Activated naive CD8-positive, alpha-beta T cell (primary cell): ENCODE results near the gene MCM9.
A peak's percentile ranks its signal among the peaks of the same experiment; 100 is the strongest.

Experiments used
- H3K27ac Mint-ChIP-seq: one replicate; pipeline ENCODE4 v1.8.0; 2021; ENCODE audit warnings: mixed read lengths
- H3K27me3 Mint-ChIP-seq: one replicate; pipeline ENCODE4 v1.8.0; 2021; ENCODE audit warnings: mixed read lengths
- H3K36me3 Mint-ChIP-seq: one replicate; pipeline ENCODE4 v1.8.0; 2021; ENCODE audit warnings: mixed read lengths
- H3K4me1 Mint-ChIP-seq: one replicate; pipeline ENCODE4 v1.8.0; 2021; ENCODE audit warnings: low read depth, mixed read lengths
- H3K4me3 Mint-ChIP-seq: one replicate; pipeline ENCODE4 v1.8.0; 2021; ENCODE audit warnings: mild to moderate bottlenecking, mixed read lengths
- H3K9me3 Mint-ChIP-seq: one replicate; pipeline ENCODE4 v1.8.0; 2021; ENCODE audit warnings: low read depth, mixed read lengths

MCM9 gene

DNA sequence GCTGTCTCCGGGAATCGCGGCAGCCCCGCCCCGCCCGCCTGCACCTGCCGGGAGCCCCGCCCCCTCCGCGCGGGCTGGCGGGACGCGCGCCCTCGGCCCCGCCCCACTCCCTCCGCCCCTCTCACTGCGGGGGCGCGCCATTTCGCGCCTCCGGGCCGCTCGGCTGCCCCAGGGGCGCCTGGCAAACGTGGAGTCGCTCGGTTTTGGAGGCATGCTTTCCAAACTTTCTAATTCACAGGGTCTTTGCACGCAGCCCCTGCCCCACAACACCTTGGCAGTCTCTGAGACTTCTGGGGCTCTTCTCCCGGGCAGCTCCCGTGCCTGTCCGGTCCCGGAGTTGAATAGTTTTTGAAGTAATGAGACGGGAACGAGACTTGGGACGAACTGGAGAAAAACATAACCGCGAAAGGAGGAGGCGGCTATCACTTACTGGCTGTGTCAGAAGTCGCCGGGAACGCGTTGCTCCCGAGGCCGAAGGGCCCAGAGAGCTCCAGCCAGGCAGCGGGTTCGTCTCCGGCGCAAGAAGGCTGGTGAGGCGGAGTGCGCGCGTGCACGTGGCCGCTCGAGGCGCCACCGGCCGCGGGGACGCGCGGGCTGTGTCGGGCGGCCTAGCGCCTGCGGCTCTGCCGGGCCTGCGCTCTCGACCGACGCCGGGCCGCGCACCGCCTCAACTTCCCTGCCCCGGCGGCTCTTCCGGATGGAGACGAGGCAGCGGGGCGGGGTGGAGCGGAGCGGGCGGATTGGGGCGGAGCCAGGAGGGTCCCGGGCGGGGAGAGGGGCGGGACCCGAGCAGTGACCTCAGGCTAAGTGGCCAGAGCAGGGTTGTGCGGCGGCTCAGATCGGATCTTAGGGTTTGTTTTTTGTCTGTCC is at the start of gene MCM9:
MCM9 (minus strand) TSS at position 699 of the 870 bp plus-strand sequence. CDS start 3,436 bp downstream, outside the sequence.
- Mint-ChIP-seq H3K4me1 (peaks cover 49% of the 10 kb centered on the region), H3K27me3 (no peaks in the 10 kb centered on the region), H3K9me3 (no peaks in the 10 kb centered on the region), H3K4me3 (peak within 1 kb of the TSS; percentile 91), H3K36me3 (peaks cover 28% of the 10 kb centered on the region), H3K27ac (peak within 1 kb of the TSS; percentile 90)

DNA sequence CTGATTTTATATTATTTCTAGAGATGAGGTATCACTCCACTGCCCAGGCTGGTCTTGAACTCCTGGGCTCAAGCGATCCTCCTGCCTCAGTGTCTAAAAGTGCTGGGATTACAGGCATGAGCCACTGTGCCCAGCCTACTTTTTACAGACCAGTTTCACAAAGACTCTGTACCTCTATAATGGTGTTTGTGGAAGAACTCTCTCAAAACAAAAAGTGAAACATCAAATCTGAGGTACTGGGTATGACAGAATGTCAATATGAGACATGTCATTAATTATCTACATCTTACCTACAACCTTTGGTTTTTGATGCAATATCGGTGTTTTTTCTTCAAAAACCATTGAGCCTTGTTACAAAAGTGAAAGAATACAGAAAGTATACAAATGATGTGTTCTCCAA is 49.4 kb upstream of the MCM9 start:
- no peaks in the 10 kb centered on the region for H3K27me3 Mint-ChIP-seq
- no peak overlapping the region for H3K4me3 Mint-ChIP-seq
- no peaks in the 10 kb centered on the region for H3K4me1 Mint-ChIP-seq
- peaks cover 2% of the 10 kb centered on the region for H3K36me3 Mint-ChIP-seq
- no peak overlapping the region for H3K27ac Mint-ChIP-seq
- H3K9me3 Mint-ChIP-seq = no peaks in the 10 kb centered on the region

DNA sequence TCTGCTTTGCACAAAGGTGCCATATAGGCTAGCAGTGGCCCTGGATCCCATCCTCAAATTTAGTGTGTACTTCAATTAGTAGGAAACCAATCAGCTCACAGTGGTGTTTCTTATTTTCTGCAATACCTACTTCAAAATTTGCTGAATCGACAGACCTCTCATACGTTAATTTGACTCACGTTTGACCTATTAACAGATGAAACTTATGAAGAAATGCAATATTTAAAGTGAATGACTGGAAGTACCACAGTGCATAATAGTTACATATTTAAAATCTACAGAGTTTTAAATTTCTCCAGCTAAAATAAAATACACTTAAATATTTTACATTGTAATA is 47.6 kb upstream of the MCM9 start:
- Mint-ChIP-seq H3K9me3 (no peaks in the 10 kb centered on the region), H3K27me3 (no peaks in the 10 kb centered on the region), H3K4me3 (no peak overlapping the region), H3K36me3 (peaks cover 5% of the 10 kb centered on the region), H3K27ac (no peak overlapping the region), H3K4me1 (no peaks in the 10 kb centered on the region)

DNA sequence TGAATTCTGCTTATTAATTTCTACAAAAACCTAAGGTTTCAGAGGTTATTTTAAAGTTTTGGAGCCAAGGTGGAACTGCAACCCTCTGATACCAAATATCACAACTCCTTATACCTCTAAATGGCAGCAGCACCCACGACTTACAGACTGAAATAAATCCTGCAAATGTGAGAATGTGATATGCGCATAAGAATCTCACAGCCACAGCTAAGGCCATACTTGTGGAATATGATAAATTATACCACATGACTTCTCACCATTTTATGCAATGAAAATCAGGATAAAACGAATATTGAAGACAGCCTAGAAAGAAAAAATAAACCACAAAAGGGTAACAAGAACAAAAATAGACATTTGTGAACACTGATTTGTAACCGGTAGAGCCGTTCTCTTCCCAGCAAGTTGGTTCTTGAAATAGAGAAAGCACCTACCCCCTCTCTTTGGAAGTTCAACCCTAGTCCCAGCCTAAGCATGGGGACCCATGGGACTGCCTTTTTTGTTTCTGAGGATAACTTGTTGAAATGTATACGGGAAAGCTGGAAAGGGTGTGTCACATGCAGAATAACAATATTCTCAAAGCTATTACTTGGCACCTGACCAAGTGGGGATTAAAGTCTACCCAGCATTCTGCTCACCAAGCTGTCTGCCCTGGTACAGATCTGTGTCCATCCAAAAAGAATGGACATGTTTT is 47.1 kb upstream of the MCM9 start:
- no peaks in the 10 kb centered on the region for H3K9me3 Mint-ChIP-seq
- H3K36me3 Mint-ChIP-seq = peaks cover 5% of the 10 kb centered on the region
- no peaks in the 10 kb centered on the region for H3K27me3 Mint-ChIP-seq
- H3K4me1 Mint-ChIP-seq = no peaks in the 10 kb centered on the region
- H3K4me3 Mint-ChIP-seq = no peak overlapping the region
- H3K27ac Mint-ChIP-seq = no peak overlapping the region

DNA sequence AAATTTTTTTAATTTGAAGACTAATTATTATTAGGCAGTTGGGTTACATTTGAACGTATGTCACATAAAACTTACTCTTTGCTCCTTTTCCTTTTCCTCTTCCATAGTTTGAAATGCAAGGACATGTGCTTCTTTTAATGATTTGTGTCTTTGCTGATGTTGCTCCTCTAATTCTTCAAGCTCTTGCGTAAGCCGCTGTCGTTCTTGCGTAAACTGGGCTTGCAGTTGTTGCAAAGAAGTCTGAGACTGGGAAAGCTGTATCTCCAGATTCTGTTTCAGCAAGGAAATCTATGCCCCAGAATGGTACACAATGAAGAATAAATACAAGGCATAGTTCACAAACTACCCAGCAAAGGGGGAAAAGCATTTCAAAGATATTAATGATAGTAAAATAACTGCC is 45.1 kb upstream of the MCM9 start:
- no peaks in the 10 kb centered on the region for H3K27me3 Mint-ChIP-seq
- H3K27ac Mint-ChIP-seq = no peak overlapping the region
- no peaks in the 10 kb centered on the region for H3K9me3 Mint-ChIP-seq
- peaks cover 11% of the 10 kb centered on the region for H3K36me3 Mint-ChIP-seq
- H3K4me1 Mint-ChIP-seq = no peaks in the 10 kb centered on the region
- no peak overlapping the region for H3K4me3 Mint-ChIP-seq

DNA sequence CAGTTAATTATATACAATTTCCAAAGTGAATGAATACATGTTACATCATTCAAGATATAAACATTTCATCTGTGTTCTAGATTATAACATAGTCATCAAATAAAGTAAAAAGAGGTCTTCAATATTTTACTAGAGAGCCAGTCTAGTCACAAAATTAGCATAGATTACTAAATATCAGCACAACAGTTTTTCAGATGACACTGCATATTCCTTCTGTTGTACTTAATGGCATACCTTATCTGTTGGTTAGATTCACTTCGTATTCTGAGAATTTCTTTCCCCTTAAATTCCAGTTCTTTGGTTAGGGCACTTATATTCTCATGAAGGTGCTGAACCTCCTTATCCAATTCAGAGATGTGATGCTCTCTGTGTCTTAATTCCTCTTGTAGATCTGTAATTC is 39.8 kb upstream of the MCM9 start:
- H3K9me3 Mint-ChIP-seq = no peaks in the 10 kb centered on the region
- no peak overlapping the region for H3K27ac Mint-ChIP-seq
- H3K4me1 Mint-ChIP-seq = no peaks in the 10 kb centered on the region
- H3K4me3 Mint-ChIP-seq = no peak overlapping the region
- H3K36me3 Mint-ChIP-seq = peaks cover 11% of the 10 kb centered on the region
- no peaks in the 10 kb centered on the region for H3K27me3 Mint-ChIP-seq

DNA sequence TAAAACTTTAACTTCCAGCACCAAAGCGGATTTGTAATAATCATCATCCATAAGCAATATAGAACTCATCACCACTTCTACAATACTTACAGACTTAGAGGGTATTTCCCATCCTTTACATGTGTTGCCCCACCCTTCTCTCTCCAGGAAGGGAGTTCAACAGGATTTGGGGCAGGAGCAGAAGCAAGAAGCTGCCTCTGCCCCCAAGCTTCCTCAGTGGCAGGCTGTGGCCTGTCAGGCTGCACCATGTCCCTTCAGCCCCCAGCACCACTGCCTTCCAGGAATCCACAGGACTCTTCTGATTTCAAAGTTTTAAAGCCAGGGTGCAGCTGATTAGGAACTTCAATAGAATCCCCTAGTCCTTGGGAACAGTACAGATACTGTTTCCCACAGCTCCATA is 36.7 kb upstream of the MCM9 start:
- Mint-ChIP-seq H3K4me1 (no peaks in the 10 kb centered on the region), H3K4me3 (no peak overlapping the region), H3K9me3 (no peaks in the 10 kb centered on the region), H3K27me3 (no peaks in the 10 kb centered on the region), H3K36me3 (peaks cover 4% of the 10 kb centered on the region), H3K27ac (no peak overlapping the region)

DNA sequence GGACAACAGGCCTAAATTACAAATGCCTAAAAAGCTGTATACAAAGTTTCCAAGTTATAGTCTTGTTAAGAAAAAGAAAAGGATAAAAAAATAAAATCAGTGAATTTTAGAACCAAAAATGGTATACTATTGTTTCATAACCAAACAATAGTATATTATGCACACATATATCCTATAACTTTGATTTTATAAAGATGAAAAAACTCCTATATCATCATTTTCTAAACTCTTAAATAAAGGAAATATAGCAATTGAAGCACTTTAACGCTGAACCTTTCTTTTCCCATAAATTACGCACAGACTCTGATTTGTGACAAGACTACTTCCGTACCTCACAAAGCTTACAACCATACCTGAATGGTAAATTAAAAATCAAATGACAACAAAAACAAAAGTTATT is 35.9 kb upstream of the MCM9 start:
- Mint-ChIP-seq H3K4me1 (no peaks in the 10 kb centered on the region), H3K27me3 (no peaks in the 10 kb centered on the region), H3K27ac (no peak overlapping the region), H3K36me3 (peaks cover 3% of the 10 kb centered on the region), H3K9me3 (no peaks in the 10 kb centered on the region), H3K4me3 (no peak overlapping the region)

DNA sequence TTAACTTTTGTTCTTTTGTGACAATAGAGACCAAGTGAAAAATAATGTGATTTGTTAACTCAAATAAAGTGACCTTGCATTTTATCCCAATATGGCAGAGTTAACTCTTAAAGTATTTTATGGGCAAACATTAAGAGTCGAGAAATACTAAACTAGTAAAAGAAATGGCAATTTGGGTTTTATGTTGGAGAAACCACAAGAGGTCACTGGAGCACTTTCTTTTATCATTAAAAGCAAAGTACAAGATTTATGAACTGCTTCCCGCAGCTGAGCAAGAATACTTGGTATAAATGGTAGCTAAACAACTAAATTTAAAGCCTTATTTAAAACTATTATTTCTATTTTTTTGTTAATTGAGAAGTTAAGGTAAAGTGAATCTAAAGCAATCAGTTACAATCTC is 33.5 kb upstream of the MCM9 start:
- no peaks in the 10 kb centered on the region for H3K36me3 Mint-ChIP-seq
- H3K9me3 Mint-ChIP-seq = no peaks in the 10 kb centered on the region
- no peak overlapping the region for H3K27ac Mint-ChIP-seq
- no peaks in the 10 kb centered on the region for H3K27me3 Mint-ChIP-seq
- H3K4me3 Mint-ChIP-seq = no peak overlapping the region
- H3K4me1 Mint-ChIP-seq = no peaks in the 10 kb centered on the region

DNA sequence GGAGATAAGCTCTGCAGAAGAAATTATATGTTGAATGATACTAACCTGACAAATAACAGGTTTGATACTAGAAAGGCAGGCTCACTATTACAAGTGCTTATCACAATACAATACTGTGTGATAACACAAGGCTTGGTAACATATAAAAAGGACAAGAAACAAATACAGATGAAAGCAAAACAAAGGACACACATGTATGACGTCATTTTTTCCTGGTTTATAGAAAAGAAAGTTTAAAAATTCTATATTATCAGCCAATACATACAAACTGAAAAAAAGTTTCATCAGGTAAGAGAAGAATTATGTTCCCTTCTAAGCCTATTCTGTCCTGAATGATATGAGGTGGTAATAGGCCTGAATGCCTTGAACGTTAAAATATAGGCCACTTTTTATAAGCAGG is 32.3 kb upstream of the MCM9 start:
- no peaks in the 10 kb centered on the region for H3K9me3 Mint-ChIP-seq
- no peaks in the 10 kb centered on the region for H3K4me1 Mint-ChIP-seq
- no peak overlapping the region for H3K4me3 Mint-ChIP-seq
- H3K27me3 Mint-ChIP-seq = no peaks in the 10 kb centered on the region
- H3K27ac Mint-ChIP-seq = no peak overlapping the region
- no peaks in the 10 kb centered on the region for H3K36me3 Mint-ChIP-seq

DNA sequence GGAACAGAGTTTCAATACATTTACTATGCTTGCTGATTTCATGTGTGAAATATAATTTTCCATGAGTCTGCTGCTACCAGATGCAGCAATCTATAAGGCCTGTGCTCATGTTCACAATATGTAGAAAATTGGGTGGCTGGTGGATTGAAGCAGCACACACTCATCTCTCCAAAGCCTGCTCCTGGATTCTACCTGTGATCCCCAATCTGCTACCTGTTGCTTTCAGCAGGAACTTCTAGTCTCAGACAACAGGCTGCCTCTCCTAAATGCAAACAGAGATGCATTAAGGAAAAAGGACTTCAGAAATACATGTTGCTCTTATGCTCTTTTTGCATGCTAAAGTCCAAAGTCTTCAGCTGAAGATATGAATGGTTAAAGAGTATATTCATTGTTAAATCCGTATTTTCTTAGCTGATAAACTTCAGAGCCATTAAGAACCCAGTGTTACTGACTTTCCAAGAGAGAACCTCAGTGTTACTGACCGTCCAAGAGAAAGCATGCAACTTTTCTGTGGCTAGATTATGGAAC is 30.9 kb upstream of the MCM9 start:
- H3K4me1 Mint-ChIP-seq = no peaks in the 10 kb centered on the region
- H3K9me3 Mint-ChIP-seq = no peaks in the 10 kb centered on the region
- no peak overlapping the region for H3K4me3 Mint-ChIP-seq
- no peaks in the 10 kb centered on the region for H3K27me3 Mint-ChIP-seq
- no peaks in the 10 kb centered on the region for H3K36me3 Mint-ChIP-seq
- H3K27ac Mint-ChIP-seq = no peak overlapping the region

DNA sequence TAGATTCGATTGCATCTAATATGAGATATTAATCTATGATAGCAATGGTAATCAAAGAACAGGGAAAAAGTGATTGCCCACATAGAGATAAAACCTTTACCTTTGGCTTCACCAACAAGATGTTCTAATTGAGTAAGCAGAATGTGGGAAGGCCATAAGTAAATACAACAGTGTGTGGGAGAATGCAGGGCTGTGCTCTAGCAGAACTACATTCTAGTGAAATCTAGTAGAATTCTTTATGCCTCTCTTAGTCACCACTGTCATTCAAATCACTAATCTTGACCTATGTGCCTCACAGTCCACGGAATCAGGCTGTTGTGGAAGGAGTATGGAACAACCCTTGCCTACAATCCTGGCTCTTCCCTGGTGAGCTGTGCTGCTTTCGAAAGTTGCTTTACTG is 30.4 kb upstream of the MCM9 start:
- H3K9me3 Mint-ChIP-seq = no peaks in the 10 kb centered on the region
- no peaks in the 10 kb centered on the region for H3K27me3 Mint-ChIP-seq
- no peaks in the 10 kb centered on the region for H3K4me1 Mint-ChIP-seq
- no peak overlapping the region for H3K27ac Mint-ChIP-seq
- no peak overlapping the region for H3K4me3 Mint-ChIP-seq
- H3K36me3 Mint-ChIP-seq = no peaks in the 10 kb centered on the region

DNA sequence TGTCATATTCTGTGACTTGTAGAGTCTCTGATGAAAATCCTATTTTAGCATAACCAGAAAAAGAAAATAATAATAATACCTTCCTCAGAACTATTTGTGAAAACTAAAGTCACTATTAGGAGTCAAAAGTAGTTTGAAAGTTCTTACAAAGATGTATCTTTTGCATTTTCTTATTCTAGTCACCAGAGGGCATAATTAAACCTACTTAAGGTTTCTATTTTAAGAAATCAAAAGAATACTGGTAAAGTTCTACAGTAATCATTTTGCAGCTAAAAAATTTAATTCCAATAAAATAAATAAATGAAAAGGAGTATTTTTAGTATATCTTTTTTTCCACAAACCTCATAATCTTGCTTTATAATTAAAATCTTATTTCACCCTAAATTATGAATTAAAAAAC is 28.0 kb upstream of the MCM9 start:
- no peaks in the 10 kb centered on the region for H3K27me3 Mint-ChIP-seq
- H3K27ac Mint-ChIP-seq = no peak overlapping the region
- no peak overlapping the region for H3K4me3 Mint-ChIP-seq
- H3K4me1 Mint-ChIP-seq = peaks cover 7% of the 10 kb centered on the region
- H3K36me3 Mint-ChIP-seq = no peaks in the 10 kb centered on the region
- no peaks in the 10 kb centered on the region for H3K9me3 Mint-ChIP-seq

DNA sequence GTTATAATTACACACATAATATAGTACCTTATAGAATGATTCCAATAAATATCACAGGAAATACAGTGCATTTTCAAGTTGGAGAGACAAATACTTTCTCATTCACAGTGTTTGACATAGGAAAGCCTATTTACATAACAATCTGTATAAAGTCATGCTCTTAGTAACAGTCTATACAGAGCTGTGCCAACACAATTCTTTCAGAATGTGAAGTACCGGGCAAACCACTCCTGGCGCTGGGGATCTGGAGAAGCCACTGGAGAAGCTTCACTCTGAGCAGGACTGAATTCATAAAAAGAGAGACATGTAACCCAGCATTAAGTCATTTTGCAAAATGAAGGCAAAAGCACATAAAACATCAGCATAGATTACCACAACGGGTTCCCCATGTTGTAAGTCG is 24.9 kb upstream of the MCM9 start:
- Mint-ChIP-seq H3K4me3 (no peak overlapping the region), H3K9me3 (no peaks in the 10 kb centered on the region), H3K27ac (no peak overlapping the region), H3K27me3 (no peaks in the 10 kb centered on the region), H3K36me3 (no peaks in the 10 kb centered on the region), H3K4me1 (peaks cover 7% of the 10 kb centered on the region)

DNA sequence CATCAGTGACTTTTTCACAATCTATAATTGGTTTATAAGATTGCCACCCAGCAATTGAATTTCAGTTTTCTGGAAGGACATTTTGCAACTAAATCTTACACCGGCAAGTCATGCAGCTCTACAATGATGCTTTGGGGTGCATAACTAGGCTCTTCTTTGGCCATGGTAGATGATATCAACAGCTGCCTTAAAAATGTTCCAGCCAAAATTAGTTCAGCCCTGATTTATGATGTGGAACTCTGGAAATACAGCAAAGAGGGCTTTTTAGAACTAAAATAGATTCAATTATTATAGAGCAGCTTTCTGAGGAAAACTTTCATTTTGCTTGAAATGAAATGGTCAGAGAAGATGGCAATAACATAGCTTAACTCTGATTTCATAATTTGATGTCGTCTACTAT is 18.4 kb upstream of the MCM9 start:
- no peak overlapping the region for H3K4me3 Mint-ChIP-seq
- no peaks in the 10 kb centered on the region for H3K27me3 Mint-ChIP-seq
- no peaks in the 10 kb centered on the region for H3K36me3 Mint-ChIP-seq
- no peaks in the 10 kb centered on the region for H3K4me1 Mint-ChIP-seq
- peaks cover 8% of the 10 kb centered on the region for H3K9me3 Mint-ChIP-seq
- no peak overlapping the region for H3K27ac Mint-ChIP-seq
